ENCODE data around the gene H1-8.

GRCh38 chr3:129583289-129583688 lies 40.3 kb downstream of the H1-8 start:
- TF ChIP-seq, protein P1, sequence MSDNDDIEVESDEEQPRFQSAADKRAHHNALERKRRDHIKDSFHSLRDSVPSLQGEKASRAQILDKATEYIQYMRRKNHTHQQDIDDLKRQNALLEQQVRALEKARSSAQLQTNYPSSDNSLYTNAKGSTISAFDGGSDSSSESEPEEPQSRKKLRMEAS (IDR thresholded peaks at IDR 0.05): no peak
- no peak for TF ChIP-seq EP300 (IDR thresholded peaks at IDR 0.05; ENCODE audit: borderline replicate concordance)

Data from Ishikawa (cell line).